ENCODE data around the gene TSPO2.

- TF ChIP-seq CTCF (IDR thresholded peaks at IDR 0.05 in 4 of 5, conservative IDR thresholded peaks at IDR 0.05 in 1 of 5) (peak in 2 of 5 experiments; percentile 29 to 31), POLR2A (IDR thresholded peaks at IDR 0.05) (no peak)
Observed at GRCh38 chr6:41021832-41022231, 20.4 kb upstream of the TSPO2 start.

Measured in gastrocnemius medialis (tissue), 4 donors.